HG03558 (cell line): ENCODE results near the gene PLD3.
A peak's percentile ranks its signal among the peaks of the same experiment; 100 is the strongest.

Experiments used
- ATAC-seq: cut with Tn5 transposase; IDR thresholded peaks from one replicate; pipeline ENCODE4 v1.9.1; 2021; ENCODE audit warnings: moderate number of reproducible peaks; ENCODE audit not compliant: unreplicated experiment; ENCODE audit errors: extremely low read depth

PLD3 gene

GRCh38 chr19:40348125-40348913, at the start of gene PLD3, which contains the start of gene C19orf47:
PLD3 (plus strand) TSS chr19:40348695; CDS start chr19:40366484, 17,789 bp downstream.
C19orf47 (minus strand) TSS chr19:40348397; CDS start chr19:40341857, 6,540 bp downstream.
- ATAC-seq: peak; percentile 78

DNA sequence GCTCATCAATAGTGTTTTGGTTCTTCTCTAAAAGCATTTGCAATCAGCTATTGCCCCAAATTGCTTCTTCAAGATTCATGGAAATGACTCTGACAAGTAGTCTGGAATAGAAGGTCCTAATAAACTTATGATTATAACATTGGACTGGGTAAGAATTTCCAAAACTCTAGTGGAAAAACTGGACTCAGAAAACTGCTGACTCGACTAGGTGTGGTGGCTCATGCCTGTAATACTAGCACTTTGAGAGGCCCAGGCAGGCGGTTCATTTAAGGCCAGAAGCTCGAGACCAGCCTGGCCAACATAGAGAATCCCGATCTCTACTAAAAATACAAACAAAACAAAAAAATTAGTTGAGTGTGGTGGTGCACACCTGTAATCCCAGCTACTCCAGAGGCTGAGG, 47.8 kb upstream of the PLD3 start:
- no peak for ATAC-seq

DNA sequence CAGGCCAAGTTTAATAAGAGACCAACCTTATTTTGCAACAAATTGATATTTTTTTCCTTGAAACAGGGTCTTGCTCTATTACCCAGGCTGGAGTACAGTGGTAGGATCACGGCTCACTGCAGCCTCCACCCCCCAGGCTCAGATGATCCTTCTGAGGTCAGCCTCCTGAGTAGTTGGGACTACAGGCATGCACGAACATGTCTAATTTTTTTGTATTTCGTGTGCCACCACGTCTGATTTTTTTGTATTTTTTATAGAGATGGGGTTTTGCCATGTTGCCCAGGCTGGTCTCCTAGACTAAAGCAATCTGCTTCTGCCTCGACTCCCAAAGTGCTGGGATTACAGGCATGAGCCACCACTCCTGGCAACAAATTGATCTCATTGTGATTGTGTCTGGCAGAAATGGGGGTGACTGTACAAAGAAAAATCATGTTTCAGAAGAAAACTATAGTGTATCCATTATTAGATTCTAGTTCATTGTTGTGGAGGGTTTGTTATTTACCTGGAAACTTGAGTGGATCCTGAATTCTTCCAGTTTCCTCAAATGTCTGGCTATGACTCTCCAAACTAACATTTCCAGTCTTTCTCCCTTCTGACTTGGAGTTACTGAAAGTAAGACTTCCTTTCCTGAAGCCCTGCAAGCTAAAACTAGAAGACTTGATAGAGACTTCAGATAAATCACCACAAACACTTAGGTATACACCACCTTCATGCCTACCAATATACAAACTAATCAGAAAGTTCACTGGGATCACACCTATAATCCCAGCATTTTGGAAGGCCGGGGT, 46.1 kb upstream of the PLD3 start:
- ATAC-seq: no peak

GRCh38 chr19:40303765-40304164, 44.7 kb upstream of the PLD3 start:
- no peak for ATAC-seq

- ATAC-seq: no peak
Observed at GRCh38 chr19:40304306-40304705, 44.2 kb upstream of the PLD3 start.

DNA sequence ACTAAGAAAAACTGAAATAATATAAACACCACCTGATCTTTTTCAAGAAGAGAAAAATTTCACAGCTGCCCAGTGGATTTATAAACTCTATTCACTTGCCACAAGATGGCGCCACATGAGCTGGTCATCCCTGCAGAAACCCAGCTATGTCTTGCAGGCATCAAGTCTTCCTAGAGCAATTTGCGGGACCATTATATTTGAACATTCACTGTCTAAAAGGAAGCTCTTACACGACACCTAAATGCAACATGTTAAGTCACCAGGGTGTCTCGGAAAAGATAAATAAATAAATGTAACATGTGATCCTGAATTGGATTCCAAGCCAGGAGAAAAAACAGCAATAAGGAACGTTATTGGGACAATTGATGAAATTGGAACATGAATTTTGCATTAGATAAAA, 43.1 kb upstream of the PLD3 start:
- no peak for ATAC-seq

- no peak for ATAC-seq
Observed at GRCh38 chr19:40309666-40310065, 38.8 kb upstream of the PLD3 start.

- no peak for ATAC-seq
Observed at GRCh38 chr19:40312533-40312932, 36.0 kb upstream of the PLD3 start.

DNA sequence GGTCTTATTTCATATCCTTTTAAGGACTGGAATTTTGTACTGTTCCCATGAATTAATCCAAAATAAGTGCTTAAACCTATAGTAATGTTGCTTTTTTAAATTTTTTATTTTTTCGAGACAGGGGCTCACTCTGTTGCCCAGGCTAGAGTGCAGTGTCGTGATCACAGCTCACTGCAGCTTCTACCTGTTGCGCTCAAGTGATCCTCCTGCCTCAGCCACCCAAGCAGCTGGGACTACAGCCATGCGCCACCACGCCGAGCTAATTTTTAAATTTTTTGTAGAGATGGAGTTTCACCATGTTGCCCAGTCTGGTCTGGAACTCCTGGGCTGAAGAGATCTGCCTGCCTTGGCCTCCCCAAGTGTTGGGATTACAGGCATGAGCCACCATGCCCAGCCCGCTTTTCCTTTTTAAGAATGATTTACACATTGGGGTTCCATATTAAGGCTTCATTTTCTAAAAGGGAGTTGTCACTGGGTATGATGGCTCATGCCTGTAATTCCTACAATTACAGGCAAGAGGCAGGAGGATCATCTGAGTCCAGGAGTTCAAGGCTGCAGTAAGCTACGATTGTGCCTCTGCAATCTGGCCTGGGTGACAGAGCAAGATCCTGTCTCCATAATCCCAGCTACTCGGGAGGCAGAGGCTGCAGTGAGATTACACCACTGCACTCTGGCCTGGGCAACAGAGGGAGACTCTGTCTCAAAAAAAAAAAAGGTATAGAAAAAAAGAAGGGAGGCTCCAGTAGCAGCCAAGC, 35.1 kb upstream of the PLD3 start:
- no peak for ATAC-seq

DNA sequence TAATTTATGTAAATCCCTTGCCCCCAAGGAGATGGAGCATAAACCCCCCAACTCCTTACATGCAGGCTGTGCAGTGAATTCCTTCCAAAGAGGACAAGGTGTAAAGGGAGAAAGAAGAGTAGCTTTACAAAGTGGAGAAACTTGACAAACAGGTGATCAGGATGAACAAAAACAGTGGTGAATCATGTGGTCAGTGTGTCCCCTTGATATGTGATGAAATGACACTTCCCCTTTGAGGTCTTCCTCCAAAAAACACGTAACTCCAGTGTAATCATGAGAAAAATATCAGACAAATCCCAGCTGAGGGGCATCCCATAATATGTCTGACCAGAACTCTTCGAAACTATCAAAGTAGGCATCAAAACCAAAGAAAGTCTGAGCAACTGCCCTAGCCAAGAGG, 33.8 kb upstream of the PLD3 start:
- no peak for ATAC-seq

- ATAC-seq: no peak
Observed at GRCh38 chr19:40315812-40316470, 32.6 kb upstream of the PLD3 start.

- ATAC-seq: no peak
Observed at GRCh38 chr19:40317338-40317737, 31.2 kb upstream of the PLD3 start.

- no peak for ATAC-seq
Observed at GRCh38 chr19:40320558-40320935, 27.9 kb upstream of the PLD3 start.

DNA sequence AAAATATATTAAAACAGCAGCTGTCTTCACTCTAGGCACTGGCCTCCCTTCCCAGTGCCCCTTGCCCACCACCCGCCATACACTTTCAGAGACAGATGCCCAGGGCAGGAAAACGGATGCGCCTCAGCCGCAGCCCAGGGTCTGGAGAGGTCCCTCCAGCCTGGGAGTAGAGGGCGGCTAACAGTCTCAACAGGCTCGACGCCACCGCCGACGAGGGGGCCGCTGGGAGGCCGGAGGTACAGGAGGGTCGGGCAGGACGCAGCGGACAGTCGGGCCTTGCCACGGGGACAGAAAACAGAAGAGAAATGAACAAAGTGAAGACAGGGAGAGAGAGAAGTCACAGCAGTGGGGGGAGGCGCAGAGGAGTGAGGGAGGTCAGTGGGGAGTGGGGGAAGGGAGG, 27.4 kb upstream of the PLD3 start:
- ATAC-seq: no peak

DNA sequence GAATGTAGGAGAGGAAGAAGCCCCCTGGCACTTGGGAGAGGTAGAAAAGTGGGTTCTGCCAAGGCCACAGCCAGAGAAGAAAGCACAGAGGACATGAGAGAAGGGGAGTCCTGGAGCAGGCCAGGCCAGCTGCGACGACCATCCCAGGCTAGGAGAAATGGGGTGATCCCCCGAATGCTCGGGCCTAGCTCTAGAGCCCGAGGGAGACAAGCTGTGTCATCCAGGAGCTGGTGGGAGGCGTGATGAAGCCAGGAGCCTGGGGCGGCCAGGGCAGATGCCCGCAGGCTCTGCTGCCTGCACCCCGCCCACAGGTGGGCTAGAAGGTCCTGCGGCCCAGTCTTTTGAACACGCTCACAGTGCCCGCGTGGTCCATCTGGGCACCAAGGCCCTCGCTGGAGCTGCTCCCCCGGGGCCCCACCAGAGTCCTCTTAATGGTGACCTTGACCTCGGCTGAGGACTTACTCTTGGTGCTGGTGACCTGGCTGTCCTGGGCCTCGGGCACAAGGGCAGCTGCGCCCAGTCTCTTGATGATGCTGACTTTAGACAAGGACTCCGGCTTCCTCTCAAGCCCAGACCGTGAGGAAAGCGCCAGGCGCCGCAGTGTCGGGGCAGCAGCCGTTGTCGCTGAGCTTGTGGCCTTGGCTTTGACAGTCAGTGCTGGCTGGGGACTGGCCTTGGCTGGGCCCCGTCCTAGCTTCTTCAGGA, 26.8 kb upstream of the PLD3 start:
- no peak for ATAC-seq

DNA sequence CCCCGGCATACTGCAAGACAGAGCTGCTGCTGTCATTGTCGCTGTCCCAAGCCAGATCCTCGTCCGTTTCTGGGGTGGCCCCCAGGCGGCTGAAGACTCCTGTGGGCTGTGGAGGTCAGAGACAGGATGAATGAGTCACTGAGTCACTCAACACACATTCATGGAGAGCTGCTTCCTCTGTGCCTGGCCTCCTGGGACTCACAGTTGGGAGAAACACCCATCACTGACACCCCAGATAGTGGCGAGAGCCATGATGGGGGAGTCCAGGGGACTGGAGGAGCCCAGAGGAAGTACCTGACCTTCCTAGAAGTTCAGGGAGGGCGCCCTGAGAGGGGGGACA, 26.3 kb upstream of the PLD3 start:
- ATAC-seq: no peak

GRCh38 chr19:40322951-40323615, 25.4 kb upstream of the PLD3 start:
- ATAC-seq: no peak

DNA sequence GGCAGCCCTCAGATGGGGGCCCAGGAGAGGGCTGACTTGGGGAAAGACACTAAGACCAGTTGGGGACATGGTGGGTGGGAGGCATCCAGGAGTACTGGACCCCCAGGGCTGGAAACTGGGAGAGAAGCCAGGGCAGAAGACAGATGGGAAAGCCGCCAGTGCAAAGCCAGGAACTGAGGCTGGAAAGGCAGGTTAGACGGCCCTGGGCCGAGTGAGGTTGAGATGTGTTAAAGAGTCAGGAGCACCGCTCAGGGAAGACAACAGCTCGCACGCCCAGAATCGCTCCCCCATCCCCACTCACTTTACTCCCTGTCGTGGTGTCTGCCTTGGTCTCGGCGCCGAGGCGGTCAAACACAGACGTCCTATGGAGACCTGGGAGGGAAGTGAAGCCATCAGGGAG, 24.8 kb upstream of the PLD3 start:
- ATAC-seq: no peak

DNA sequence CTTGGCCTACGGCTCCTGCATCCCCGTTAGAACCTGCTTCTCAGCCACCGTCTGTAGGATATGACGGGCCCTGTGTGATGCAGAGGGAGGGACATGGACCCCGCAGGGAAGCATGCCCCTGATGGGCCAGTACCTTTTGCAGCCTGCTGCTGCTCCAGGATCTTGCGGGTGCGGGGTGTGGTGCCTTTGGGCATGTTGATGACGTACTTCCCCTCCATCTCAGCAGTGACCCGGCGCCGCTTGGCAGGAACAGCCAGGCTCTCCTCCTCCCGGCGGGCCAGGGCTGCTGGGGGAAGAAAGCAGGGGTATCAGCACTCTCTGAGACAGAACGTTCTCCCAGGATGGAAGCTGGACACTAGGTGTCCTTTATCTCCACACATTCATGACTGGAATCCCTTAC, 22.3 kb upstream of the PLD3 start:
- no peak for ATAC-seq
